ENCODE results near the gene BTN1A1.

BTN1A1 gene, protein sequence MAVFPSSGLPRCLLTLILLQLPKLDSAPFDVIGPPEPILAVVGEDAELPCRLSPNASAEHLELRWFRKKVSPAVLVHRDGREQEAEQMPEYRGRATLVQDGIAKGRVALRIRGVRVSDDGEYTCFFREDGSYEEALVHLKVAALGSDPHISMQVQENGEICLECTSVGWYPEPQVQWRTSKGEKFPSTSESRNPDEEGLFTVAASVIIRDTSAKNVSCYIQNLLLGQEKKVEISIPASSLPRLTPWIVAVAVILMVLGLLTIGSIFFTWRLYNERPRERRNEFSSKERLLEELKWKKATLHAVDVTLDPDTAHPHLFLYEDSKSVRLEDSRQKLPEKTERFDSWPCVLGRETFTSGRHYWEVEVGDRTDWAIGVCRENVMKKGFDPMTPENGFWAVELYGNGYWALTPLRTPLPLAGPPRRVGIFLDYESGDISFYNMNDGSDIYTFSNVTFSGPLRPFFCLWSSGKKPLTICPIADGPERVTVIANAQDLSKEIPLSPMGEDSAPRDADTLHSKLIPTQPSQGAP

DNA sequence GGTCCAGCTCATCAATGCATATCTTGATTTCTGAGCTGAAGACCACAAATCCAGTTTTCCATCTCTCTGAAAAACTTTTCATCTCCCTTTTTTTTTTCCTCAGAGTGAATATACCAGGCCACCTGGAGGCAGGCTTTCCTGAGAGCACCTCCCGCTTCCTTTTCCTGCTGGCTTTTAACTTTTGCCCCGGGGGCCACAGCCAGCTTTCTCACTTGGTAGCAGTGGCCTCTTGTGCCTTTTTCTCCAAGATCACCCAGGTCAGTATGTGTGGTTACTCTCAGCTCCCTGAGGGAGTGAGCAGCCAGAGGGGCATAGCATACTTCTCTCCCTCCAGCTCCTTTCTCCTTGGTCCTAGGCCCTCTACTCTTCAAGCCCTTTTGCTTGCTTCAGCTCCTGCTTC lies at the start of gene BTN1A1:
Gene BTN1A1, plus strand, starts transcription at position 202 of the 400 bp plus-strand sequence. CDS start 984 bp downstream, outside the sequence.
- no peak within 1 kb of the TSS for H3K9ac ChIP-seq (ENCODE audit: insufficient read length, low read depth)
- no peak for DNase-seq (ENCODE audit: low read depth, low spot score)
- TF ChIP-seq YY1 (IDR thresholded peaks at IDR 0.05; ENCODE audit: insufficient read depth, insufficient read length) (no peak), ZNF274 (IDR thresholded peaks at IDR 0.05; ENCODE audit: low read depth, low read length) (no peak), SUZ12 (IDR thresholded peaks at IDR 0.05; ENCODE audit: extremely low read depth, insufficient read depth, insufficient read length) (no peak)
- H3K4me1 ChIP-seq (ENCODE audit: insufficient read depth, insufficient read length), result no peaks in the 10 kb centered on the region
- H3K36me3 ChIP-seq (ENCODE audit: insufficient read depth, insufficient read length, low read length), result no peaks in the 10 kb centered on the region
- H3K27me3 ChIP-seq (ENCODE audit: insufficient read depth, insufficient read length), result no peaks in the 10 kb centered on the region
- no peaks in the 10 kb centered on the region for H3K9me3 ChIP-seq (ENCODE audit: insufficient read depth, low read length)
- H3K4me3 ChIP-seq (ENCODE audit: insufficient read length, low read depth), result no peak within 1 kb of the TSS

- Histone ChIP-seq H3K9me3 (ENCODE audit: insufficient read depth, low read length) (no peaks in the 10 kb centered on the region), H3K4me1 (ENCODE audit: insufficient read depth, insufficient read length) (peaks cover 2% of the 10 kb centered on the region), H3K9ac (ENCODE audit: insufficient read length, low read depth) (no peak overlapping the region), H3K36me3 (ENCODE audit: insufficient read depth, insufficient read length, low read length) (no peaks in the 10 kb centered on the region), H3K27me3 (ENCODE audit: insufficient read depth, insufficient read length) (no peaks in the 10 kb centered on the region), H3K4me3 (ENCODE audit: insufficient read length, low read depth) (no peak overlapping the region)
- no peak for TF ChIP-seq ZNF274 (IDR thresholded peaks at IDR 0.05; ENCODE audit: low read depth, low read length)
- TF ChIP-seq SUZ12 (IDR thresholded peaks at IDR 0.05; ENCODE audit: extremely low read depth, insufficient read depth, insufficient read length), result no peak
- no peak for TF ChIP-seq YY1 (IDR thresholded peaks at IDR 0.05; ENCODE audit: insufficient read depth, insufficient read length)
- DNase-seq (ENCODE audit: low read depth, low spot score), result no peak
Measured at GRCh38 chr6:26452631-26453235, 47.4 kb upstream of the BTN1A1 start.

GRCh38 chr6:26454631-26455030 lies 45.5 kb upstream of the BTN1A1 start:
- Histone ChIP-seq H3K27me3 (ENCODE audit: insufficient read depth, insufficient read length) (no peaks in the 10 kb centered on the region), H3K9ac (ENCODE audit: insufficient read length, low read depth) (no peak overlapping the region), H3K4me1 (ENCODE audit: insufficient read depth, insufficient read length) (peaks cover 2% of the 10 kb centered on the region), H3K9me3 (ENCODE audit: insufficient read depth, low read length) (no peaks in the 10 kb centered on the region), H3K4me3 (ENCODE audit: insufficient read length, low read depth) (no peak overlapping the region), H3K36me3 (ENCODE audit: insufficient read depth, insufficient read length, low read length) (peaks cover 7% of the 10 kb centered on the region)
- DNase-seq (ENCODE audit: low read depth, low spot score), result no peak
- TF ChIP-seq YY1 (IDR thresholded peaks at IDR 0.05; ENCODE audit: insufficient read depth, insufficient read length) (no peak), ZNF274 (IDR thresholded peaks at IDR 0.05; ENCODE audit: low read depth, low read length) (no peak), SUZ12 (IDR thresholded peaks at IDR 0.05; ENCODE audit: extremely low read depth, insufficient read depth, insufficient read length) (no peak)

DNA sequence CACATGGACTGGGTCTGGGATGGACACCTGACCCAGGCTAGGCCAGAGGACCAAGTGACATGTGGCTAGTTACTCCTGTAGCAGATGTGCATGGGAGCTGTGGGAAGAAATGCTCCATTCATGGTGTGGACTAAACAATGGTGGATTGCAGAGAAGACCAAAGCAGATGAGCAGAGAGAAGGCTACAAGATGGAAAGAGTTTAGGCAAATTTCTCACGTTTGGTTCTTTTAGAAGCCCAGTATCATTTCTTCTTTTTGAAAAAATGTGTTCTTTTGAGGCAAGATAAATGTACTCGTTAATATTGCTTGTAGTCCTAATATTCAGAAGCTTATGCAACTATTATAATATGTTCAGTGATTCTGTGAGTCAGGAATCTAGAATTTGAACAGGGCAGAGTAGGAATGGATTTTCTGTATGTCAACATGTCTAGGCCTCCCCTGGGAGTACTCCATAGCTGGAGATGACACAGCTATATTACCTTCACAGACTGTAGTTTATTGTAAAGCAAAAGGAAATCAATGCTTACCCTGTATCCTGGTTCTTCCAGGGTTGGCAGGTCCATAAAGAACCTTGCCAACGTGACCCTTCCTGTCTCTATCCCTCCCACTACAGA lies 44.6 kb upstream of the BTN1A1 start:
- peaks cover 2% of the 10 kb centered on the region for H3K4me1 ChIP-seq (ENCODE audit: insufficient read depth, insufficient read length)

DNA sequence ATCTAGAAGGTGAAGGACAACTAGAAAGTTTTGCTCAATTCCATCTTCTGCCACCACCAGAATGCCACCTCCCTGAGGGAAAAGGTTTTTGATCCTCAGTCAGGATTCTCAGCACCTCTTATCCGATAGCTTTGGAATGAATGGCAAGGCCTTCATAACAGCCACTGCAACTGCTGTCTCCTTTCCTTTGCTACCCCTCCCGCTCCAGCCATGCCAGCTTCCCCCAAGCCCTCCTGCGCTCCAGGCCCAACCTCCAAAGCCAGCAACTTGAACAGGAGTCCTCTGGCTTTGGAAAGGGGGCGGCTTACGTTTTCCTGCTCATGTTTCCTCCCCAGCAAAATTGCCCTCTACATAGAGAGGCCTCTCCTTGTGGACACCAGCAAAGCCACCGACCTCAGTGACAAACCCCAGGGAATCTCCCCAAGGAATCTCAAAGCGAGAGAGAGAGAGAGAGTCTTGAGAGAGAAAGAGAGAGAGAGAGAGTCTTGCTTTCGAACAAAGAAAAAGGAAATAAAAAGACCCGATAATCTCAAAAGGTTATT lies 42.8 kb upstream of the BTN1A1 start:
- Histone ChIP-seq H3K27me3 (ENCODE audit: insufficient read depth, insufficient read length) (no peaks in the 10 kb centered on the region), H3K9ac (ENCODE audit: insufficient read length, low read depth) (peak overlapping the region; percentile 50), H3K36me3 (ENCODE audit: insufficient read depth, insufficient read length, low read length) (peaks cover 30% of the 10 kb centered on the region), H3K4me1 (ENCODE audit: insufficient read depth, insufficient read length) (peaks cover 2% of the 10 kb centered on the region), H3K9me3 (ENCODE audit: insufficient read depth, low read length) (no peaks in the 10 kb centered on the region), H3K4me3 (ENCODE audit: insufficient read length, low read depth) (no peak overlapping the region)
- DNase-seq (ENCODE audit: low read depth, low spot score), result no peak
- TF ChIP-seq YY1 (IDR thresholded peaks at IDR 0.05; ENCODE audit: insufficient read depth, insufficient read length) (no peak), ZNF274 (IDR thresholded peaks at IDR 0.05; ENCODE audit: low read depth, low read length) (no peak), SUZ12 (IDR thresholded peaks at IDR 0.05; ENCODE audit: extremely low read depth, insufficient read depth, insufficient read length) (no peak)

More for the DNA sequence above, 44.6 kb upstream of the BTN1A1 start:
- Histone ChIP-seq H3K9me3 (ENCODE audit: insufficient read depth, low read length) (no peaks in the 10 kb centered on the region), H3K9ac (ENCODE audit: insufficient read length, low read depth) (no peak overlapping the region), H3K4me3 (ENCODE audit: insufficient read length, low read depth) (no peak overlapping the region), H3K36me3 (ENCODE audit: insufficient read depth, insufficient read length, low read length) (peaks cover 14% of the 10 kb centered on the region), H3K27me3 (ENCODE audit: insufficient read depth, insufficient read length) (no peaks in the 10 kb centered on the region)
- TF ChIP-seq SUZ12 (IDR thresholded peaks at IDR 0.05; ENCODE audit: extremely low read depth, insufficient read depth, insufficient read length) (no peak), ZNF274 (IDR thresholded peaks at IDR 0.05; ENCODE audit: low read depth, low read length) (no peak), YY1 (IDR thresholded peaks at IDR 0.05; ENCODE audit: insufficient read depth, insufficient read length) (no peak)
- no peak for DNase-seq (ENCODE audit: low read depth, low spot score)

- Histone ChIP-seq H3K36me3 (ENCODE audit: insufficient read depth, insufficient read length, low read length) (peaks cover 37% of the 10 kb centered on the region), H3K4me1 (ENCODE audit: insufficient read depth, insufficient read length) (peaks cover 2% of the 10 kb centered on the region), H3K4me3 (ENCODE audit: insufficient read length, low read depth) (peak within 1 kb of the TSS; percentile 73), H3K9me3 (ENCODE audit: insufficient read depth, low read length) (no peaks in the 10 kb centered on the region), H3K27me3 (ENCODE audit: insufficient read depth, insufficient read length) (no peaks in the 10 kb centered on the region), H3K9ac (ENCODE audit: insufficient read length, low read depth) (peak within 1 kb of the TSS; percentile 83)
- peak; percentile 74 for DNase-seq (ENCODE audit: low read depth, low spot score)
- no peak for TF ChIP-seq ZNF274 (IDR thresholded peaks at IDR 0.05; ENCODE audit: low read depth, low read length)
- no peak for TF ChIP-seq SUZ12 (IDR thresholded peaks at IDR 0.05; ENCODE audit: extremely low read depth, insufficient read depth, insufficient read length)
- no peak for TF ChIP-seq YY1 (IDR thresholded peaks at IDR 0.05; ENCODE audit: insufficient read depth, insufficient read length)
Measured at GRCh38 chr6:26457806-26458688, 42.1 kb upstream of the BTN1A1 start, which contains the start of gene BTN2A1. Gene BTN2A1 (plus strand): TSS chr6:26457955. CDS start chr6:26458637, 682 bp downstream.
